Effector CD4-positive, alpha-beta T cell (primary cell): ENCODE data around the gene MLLT3.

Experiments used
- DNase-seq: peaks from one replicate; pipeline ENCODE4 v3.0.0-alpha.2; 2020

Gene MLLT3

GRCh38 chr9:20325008-20325407, 297.3 kb downstream of the MLLT3 start:
- DNase-seq = no peak

- DNase-seq = no peak
Observed at GRCh38 chr9:20322212-20322611, 300.1 kb downstream of the MLLT3 start.

GRCh38 chr9:20321423-20322082, 300.7 kb downstream of the MLLT3 start:
- DNase-seq = peak; percentile 30

GRCh38 chr9:20320921-20321320, 301.4 kb downstream of the MLLT3 start:
- DNase-seq = no peak

- DNase-seq = no peak
Observed at GRCh38 chr9:20319641-20320337, 302.5 kb downstream of the MLLT3 start.

GRCh38 chr9:20319241-20319640, 303.1 kb downstream of the MLLT3 start:
- DNase-seq = no peak

- DNase-seq = no peak
Observed at GRCh38 chr9:20317701-20318100, 304.6 kb downstream of the MLLT3 start.

- no peak for DNase-seq
Observed at GRCh38 chr9:20316372-20316771, 305.9 kb downstream of the MLLT3 start.

GRCh38 chr9:20315677-20316076, 306.6 kb downstream of the MLLT3 start:
- no peak for DNase-seq

GRCh38 chr9:20314981-20315380, 307.3 kb downstream of the MLLT3 start:
- no peak for DNase-seq

- no peak for DNase-seq
Observed at GRCh38 chr9:20313415-20313814, 308.9 kb downstream of the MLLT3 start.

GRCh38 chr9:20312732-20313131, 309.6 kb downstream of the MLLT3 start:
- DNase-seq = no peak

GRCh38 chr9:20310024-20310423, 312.3 kb downstream of the MLLT3 start:
- no peak for DNase-seq

- no peak for DNase-seq
Observed at GRCh38 chr9:20309124-20309523, 313.2 kb downstream of the MLLT3 start.

- DNase-seq = no peak
Observed at GRCh38 chr9:20307621-20308020, 314.7 kb downstream of the MLLT3 start.

- DNase-seq = no peak
Observed at GRCh38 chr9:20305452-20305851, 316.8 kb downstream of the MLLT3 start.

- no peak for DNase-seq
Observed at GRCh38 chr9:20303996-20304395, 318.3 kb downstream of the MLLT3 start.

GRCh38 chr9:20303066-20303465, 319.2 kb downstream of the MLLT3 start:
- no peak for DNase-seq

GRCh38 chr9:20302197-20302596, 320.1 kb downstream of the MLLT3 start:
- DNase-seq = no peak

GRCh38 chr9:20300430-20301115, 321.7 kb downstream of the MLLT3 start:
- no peak for DNase-seq

GRCh38 chr9:20297646-20298084, 324.6 kb downstream of the MLLT3 start:
- no peak for DNase-seq

- DNase-seq = no peak
Observed at GRCh38 chr9:20295555-20295954, 326.7 kb downstream of the MLLT3 start.

GRCh38 chr9:20294046-20294750, 328.1 kb downstream of the MLLT3 start:
- DNase-seq = no peak
